Myocyte (in vitro differentiated cells): ENCODE data around the gene NDUFB8. TPM values are rescaled to one million over a fixed set of nuclear protein-coding genes. Genes with fewer than 3 reads are reported as not detected.

ENCODE experiments used
- DNase-seq: peaks from one replicate; pipeline ENCODE4 v3.0.0-alpha.2; 2012; ENCODE audit warnings: low read depth
- total RNA-seq: library from RNA; depleted of rRNA; stranded (reverse); fragments of >200 nt; gene quantifications from 2 replicates; pipeline ENCODE4 v1.2.3, GENCODE V29; 2014

Gene NDUFB8
- total RNA-seq, 1 donor from 2014 or later = 161 TPM

DNA sequence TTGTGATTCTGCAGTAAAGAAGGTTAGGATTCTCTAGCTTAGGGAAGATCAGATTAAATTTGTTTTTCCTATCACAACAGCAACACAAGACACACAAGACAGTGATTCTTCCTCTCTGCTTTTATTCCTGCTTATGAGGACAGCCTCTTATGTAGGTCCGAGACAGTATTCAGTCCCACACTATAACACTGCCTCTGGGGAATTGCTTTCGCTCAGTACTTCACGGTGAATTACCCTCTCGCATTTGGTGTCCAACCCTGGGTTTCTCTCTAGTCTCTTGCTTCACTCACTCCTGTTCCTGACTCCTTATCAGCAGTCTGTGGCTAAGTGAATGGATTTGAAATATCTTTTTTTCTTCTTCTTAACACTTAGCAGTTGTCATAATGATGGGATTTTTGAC lies 7.8 kb upstream of the NDUFB8 start:
- DNase-seq = no peak

DNA sequence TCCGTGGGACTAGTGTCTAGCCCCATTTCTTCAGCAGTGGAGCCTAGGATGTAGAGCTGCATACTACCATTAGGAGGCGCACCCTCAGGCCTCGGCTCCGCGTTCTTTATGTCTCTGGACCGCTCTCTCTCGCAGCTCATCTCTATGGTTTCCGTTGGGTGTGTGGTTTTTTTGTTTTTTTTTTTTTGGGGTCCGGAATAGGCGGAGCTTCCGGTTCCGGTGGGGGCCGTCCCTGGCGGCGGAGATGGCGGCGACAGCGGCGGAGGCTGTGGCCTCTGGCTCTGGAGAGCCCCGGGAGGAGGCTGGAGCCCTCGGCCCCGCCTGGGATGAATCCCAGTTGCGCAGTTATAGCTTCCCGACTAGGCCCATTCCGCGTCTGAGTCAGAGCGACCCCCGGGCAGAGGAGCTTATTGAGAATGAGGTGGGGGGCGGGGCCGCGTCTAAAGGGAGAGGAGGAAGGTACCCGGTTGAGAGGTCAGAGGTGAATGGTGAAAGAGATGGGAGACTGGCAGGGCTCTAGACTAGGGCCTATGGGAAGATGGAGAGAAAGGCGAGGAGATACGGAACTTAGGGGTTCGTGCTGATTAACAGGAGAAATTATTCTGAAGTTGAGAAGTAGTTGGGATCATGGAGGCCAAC lies 6.2 kb upstream of the NDUFB8 start, which contains the start of gene HIF1AN:
Gene HIF1AN, plus strand, starts transcription at position 229 of the 639 bp plus-strand sequence. Its CDS starts 16 bp downstream, at position 245.
- peak; percentile 97 for DNase-seq

DNA sequence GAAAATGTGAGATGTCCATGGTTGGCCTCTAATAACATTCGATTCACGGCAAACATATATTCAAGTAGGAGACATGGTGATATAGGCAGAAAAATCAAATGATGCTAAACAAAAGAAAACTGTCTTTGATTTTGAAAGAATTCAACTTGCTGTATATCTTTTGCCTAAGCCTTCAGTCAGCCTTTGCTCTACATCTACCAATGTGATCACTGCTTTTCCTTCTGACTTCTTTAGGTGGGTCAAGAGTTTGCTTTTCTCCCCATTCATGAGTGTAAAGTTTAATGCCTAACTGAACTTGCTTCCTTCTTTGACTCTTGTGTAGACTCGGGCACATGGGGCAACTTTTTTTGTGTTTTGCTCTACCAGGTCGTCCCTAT lies 5.7 kb upstream of the NDUFB8 start:
- no peak for DNase-seq

DNA sequence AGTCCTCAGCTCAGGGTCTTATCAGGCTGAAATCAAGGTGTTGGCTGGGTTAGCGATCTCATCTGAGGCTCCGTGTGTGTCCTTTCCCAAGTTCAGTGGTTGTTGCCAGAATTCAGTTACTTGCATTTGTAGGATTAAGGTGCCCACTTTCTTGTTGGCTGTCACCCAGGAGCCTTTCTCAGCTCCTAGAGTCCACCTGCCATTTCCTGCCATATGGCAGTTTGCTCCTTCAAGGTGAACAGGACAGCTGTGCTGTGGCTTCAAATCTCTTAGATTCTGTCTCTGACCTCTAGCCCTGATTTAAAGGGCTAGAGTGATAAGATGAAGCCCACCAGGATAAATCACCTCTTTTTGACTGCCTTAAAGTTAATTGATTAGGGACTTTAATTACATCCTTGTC lies 5.1 kb upstream of the NDUFB8 start:
- DNase-seq = no peak

DNA sequence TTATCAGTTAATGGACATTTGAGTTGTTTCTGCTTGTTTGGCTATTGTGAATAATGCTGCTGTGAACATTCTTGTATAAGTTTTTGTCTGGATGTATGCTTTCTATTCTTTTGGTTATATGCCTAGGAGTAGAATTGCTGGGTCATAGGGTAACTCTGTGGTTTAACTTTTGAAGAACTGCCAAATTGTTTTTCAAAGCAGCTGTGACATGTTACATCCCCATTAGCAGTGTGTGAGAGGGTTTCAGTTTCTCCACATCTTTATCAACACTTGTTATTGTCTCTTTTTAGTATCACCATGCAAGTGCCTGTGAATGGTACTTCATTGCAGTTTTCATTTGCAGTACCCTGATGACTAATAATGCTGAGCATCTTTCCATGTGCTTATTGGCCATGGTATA lies 2.1 kb upstream of the NDUFB8 start:
- DNase-seq = no peak

DNA sequence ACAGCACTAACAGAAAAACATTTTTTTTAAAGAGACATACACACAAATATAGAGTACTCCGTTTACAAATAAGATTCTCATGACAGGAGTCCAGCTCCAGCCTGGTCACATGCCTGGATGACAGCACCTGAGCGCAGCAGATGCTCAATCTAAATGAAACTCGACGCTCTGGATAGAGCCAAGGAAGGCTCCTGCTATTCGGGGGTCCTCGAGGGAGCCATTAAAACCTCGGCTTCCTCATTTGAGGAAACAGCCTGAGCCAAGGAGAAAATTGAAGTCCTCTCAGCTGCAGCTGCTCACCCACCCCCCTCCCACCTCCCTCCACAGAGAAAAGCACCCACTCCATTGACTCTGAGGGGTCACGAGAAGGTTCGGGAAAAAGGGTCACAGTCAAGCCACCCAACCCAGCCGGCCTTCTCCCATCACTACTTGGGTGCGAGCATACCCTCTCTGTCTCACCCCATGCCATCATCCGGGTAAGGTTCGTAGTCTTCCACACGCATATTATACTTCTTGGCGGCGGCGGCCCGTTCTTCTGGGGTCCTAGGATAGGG lies 673 bp downstream of the NDUFB8 start:
- peak; percentile 34 for DNase-seq

DNA sequence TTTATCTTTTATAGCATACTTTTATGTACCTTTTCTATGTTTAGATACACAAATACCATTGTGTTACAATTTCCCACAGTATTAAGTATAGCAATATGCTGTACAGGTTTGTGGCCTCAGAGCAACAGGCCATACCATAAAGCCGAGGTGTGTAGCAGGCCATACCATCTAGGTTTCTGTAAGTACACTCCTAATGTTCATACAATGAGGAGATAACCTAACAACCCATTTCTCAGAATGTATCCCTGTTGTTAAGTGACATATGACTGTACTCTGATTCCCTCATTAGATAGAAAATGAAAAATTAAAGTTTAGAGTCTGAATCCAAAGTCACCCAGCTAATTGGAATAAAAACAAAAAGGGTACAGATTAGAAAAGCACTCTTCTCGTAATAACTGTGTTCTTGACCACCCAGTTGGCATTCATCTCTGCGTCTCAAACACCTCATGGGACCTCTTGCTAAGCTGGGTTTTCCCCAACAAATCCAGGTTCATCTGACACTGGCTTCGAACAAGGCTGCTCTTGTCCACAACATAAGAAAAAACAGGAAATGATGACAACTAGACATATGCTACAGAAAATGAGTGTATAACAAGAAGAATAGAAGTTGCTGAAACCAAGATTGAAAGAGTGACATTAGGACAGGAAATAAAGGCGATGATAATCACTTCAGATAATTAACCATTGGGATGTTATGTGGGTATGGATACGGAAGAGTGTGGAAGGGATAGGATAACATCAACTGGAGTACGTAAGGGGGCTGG lies 1.4 kb downstream of the NDUFB8 start:
- DNase-seq = no peak

DNA sequence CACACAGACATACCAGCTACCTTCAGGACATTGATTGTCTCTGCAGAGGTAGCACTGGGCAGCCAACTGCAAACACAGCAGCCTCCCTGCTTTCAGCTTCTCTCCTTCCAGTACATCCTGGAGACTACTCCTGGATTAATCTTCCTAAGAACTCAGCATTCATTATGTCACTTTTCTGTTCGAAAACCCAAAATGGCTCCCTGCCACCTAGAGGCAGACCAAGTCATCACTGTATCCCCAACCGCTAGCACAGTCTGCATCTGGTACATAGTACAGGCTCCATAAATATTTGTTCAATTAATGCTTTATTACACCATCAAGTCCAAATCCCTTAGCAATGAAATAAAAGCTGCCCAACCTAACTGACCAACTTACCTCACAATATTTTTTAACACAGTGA lies 5.0 kb downstream of the NDUFB8 start:
- DNase-seq = no peak

DNA sequence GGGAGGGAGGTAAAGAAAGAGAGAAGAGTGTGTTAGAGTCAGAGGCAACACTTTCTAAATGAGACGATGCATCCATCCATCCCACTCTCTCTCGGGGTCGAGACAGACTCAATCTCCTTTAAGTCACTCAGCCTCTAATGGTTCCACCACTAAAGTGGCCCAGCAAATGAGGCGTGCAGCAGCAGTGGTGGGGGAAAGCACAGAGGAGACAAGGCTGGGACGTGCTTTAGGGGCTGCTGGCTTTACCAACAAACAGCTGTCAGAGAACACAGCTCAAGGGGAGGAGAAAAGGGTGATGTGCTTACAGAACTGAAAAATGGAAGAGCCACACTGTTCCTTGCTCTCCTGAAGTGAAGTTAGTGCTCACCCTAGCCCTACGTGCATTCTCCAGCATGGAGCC lies 5.5 kb downstream of the NDUFB8 start:
- no peak for DNase-seq

DNA sequence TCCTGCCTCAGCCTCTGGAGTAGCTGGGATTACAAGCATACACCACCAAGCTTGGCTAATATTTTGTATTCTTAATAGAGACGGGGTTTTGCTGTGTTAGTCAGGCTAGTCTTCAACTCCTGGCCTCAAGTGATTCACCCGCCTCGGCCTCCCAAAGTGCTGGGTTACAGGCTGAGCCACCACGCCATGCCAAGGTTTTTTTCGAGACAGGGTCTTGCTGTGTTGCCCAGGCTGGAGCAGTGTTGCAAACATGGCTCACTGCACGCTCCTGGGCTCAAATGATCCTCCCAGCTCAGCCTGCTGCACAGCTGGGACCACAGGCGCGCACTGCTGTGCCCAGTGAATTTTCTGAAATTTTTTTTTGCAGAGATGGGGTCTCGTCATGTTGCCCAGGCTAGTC lies 6.7 kb downstream of the NDUFB8 start:
- DNase-seq = no peak

DNA sequence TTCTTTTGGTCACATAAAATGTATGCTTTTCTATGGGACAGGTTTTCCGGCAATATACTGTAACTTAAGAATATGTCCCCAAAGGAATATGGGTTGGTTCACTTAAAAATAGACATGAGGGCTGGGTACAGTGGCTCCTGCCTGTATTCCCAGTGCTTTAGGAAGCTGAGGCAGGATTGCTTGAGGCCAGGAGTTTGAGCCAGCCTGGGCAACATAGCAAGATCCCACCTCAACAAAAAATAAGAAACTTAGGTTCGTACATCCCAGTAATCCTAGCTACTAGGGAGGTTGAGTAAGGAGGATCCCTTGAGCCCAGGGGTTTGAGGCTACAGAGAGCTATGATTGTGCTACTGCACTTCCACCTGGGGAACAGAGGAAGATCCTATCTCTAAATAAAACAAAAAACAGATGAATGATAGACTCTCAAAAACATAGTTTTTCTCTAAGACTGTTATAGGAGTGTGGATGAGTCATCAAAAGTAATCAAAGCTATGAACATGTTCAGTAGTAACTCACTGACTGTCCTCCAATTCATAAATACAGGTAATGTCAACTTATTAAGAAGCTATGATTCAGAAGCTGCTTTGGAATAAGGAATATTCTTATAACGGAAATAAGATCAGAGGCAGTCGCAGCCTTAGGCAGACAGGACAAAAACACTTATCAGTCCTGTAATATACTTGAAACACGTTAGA lies 7.4 kb downstream of the NDUFB8 start:
- DNase-seq = no peak

DNA sequence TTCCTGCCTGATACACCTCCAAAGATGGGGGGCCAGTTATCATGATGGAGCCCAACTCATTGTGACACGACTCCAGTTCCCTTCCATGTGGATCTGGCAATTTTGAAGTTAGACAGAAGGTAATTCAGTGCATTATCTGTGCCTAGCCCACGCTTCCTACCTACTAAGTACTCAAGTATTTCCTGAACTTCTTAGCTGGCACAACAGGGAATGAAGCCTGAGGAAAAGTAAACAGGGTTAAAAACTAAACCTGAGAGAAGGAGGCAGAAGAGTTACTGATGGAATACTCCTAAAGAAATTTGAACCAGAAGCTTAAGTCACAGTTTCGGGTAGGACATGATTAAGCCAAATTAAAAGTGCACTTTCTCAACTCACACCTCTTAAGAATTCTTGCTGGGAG lies 8.9 kb downstream of the NDUFB8 start:
- no peak for DNase-seq

DNA sequence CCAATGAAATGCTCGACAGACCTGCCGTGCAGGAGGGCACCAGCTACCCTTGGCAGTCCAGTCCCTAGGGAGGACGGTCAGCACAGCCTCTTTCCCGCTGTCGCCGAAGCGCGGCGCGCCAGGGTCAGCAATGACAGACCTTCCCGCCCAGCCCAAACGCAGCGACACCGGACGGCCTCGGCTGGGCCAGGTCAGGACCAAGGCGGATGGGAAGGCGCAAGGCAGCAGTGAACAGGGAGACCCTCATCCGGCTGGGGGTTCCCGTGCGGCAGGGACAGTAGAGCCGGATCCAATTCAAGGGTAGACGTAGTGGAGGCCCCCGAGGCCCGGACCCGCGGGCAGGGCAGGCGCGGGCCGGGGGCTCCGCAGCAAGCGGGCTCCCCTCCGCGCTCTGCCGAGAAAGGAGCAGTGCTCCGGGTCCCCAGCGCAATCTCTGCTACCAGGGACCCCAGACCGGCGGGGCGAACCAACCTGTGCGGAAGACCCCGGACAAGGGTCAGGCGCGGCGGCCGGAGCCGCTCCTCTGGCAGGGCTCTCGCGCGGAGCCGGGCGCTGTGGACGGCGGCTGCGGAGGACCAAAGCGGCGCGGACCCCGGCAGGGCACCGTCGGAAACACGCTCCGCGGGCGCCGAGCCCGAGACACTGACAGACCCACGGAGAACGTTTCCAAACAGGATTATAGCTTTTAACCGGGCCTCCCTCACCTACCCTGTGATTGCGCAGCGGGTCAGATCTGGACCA lies 10.2 kb downstream of the NDUFB8 start, which contains the start of gene SEC31B:
Gene SEC31B, minus strand, starts transcription at position 551 of the 741 bp plus-strand sequence. CDS start 2,909 bp downstream, outside the sequence.
- peak; percentile 35 for DNase-seq

DNA sequence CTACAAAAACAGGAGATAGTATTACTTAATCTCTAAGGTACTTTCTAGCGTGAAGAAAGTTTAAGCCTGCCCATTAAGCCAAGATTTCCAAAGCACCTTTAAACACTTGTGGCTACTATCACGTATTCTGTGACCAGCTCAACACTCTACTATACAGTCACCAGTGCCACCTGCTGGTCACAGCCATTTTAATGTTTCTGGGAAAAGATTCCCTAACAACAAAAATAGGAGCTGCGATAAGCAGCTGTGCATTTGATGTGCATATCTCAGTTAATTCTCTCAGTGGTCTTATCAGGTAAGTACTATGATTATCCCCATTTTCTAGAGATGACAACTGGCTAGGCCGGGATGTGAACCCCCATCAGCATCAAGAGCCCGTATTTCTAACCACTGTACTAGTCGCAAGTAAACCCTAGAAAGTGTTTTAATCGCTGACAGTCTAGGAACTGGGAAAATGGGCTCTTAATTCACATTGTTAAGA lies 10.9 kb downstream of the NDUFB8 start:
- DNase-seq = peak; percentile 84

DNA sequence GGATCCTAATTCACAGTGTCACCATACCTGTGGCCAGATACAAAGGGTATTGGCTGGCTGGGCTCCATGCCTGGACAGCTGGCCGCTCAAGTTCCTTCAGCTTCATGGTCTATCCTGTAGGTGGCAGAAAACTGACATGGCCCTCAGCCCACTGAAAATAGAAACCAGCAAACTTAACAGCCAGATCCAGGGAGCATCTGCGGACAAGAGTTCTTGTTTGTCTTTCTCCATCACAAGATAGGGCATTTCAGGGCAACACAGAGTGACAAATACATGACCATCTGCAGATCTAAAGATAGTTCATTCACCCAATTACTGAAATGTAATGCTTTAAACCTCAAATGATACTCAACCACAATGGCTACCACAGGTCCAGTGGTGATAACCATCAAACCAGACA lies 12.8 kb downstream of the NDUFB8 start:
- DNase-seq = peak; percentile 97

DNA sequence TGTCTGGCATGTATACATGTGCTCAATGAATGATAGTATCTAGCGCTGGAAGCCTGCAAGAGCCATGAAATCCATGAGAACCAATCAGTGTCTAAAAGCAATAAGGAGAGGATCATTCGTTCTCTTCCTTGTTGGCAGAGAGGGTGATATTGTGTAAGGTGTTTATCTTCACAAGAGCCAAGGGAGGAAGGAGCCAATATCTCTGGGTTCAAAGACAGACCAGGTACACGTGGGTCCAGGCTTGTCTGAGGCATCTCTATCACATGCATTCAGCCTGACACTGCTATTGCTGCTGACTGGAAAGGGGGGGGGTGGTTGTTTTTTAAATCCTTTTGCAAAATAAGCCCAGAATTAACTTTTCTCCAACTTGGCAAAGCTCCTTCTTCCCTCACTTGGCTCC lies 14.1 kb downstream of the NDUFB8 start:
- DNase-seq = no peak

DNA sequence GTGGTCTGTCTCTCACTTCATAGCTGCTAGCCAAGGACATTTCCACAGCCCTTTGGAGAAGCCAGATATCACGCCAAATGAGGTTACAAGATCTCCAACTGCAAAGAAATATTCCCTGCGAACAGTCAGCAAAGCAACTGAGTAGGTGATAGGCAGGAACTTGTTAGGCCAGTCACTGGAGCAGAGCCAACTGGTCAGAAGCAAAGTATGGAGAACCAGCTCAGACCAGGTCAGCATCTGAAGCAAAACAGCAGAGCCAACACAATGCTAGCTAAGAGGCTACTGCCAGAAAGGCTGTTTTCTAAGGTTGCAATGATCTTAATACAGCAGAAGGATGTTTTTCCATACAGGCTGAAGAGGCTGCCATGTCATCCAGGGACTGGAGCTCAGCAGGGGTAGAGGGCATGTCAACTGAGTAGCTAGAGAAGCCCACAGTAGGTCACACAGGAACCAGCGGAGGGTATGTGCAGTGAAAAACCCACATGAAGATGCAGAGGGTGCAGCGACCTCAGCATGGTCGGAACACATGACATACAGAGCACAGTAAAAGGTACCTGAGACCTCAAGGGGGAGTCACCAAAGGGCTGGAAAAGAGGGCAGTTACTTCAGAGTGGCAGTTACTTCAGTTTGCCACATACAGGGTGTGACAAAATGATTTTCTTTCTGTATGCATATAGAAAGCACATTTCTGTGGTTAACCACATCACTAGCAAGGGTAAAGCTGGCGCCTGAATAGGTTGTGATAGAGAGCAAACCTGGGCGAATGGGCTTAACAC lies 18.9 kb downstream of the NDUFB8 start:
- no peak for DNase-seq

DNA sequence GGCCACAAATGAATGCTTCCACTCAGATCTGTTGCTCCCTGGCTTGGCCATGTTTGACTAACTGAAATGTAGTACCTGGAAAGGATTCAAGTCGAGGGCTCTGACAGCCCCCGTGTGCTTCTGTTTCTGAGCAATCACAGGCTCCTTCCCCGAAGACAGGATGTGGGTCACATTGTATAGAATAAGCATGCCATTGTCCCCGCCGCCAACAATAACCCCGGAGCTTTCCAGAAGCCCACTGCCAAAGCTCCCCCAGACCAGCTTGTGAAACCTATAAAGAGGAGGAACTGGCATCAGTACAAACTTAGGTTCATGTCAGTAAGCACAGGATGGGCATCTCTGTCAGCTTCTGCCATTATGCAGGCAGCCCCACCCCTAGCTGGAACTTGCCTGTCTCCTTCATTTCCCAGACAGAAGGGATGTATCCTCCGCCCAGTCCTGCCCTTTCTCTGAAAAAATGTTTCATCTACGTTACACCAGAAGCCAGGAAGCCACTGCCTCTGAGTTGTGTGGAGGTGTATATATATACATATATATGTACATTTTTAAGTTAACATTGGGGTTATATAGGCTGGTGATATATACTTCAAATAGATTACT lies 20.3 kb downstream of the NDUFB8 start:
- no peak for DNase-seq

DNA sequence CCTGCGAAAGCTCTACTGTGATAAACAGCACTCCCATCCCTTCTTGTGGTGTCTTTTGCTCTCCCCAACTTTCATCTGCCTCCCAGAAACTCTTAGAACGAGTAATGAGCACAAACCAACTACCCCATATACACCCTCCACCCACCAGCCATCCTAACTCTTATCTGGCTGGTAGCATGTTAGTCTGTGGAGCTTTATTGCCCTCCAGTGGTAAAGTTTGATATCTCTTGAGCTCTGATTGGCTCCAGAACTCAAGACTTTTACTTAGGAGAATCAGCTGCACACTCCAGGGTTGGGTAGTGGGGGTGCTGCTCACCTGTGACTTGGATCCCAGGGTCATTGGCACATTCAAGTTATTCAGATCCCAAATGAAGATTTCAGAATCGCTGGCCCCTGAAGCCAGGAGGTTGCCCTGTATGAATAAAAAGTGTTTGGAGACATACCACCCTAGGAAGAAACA lies 20.9 kb downstream of the NDUFB8 start:
- DNase-seq = peak; percentile 57

DNA sequence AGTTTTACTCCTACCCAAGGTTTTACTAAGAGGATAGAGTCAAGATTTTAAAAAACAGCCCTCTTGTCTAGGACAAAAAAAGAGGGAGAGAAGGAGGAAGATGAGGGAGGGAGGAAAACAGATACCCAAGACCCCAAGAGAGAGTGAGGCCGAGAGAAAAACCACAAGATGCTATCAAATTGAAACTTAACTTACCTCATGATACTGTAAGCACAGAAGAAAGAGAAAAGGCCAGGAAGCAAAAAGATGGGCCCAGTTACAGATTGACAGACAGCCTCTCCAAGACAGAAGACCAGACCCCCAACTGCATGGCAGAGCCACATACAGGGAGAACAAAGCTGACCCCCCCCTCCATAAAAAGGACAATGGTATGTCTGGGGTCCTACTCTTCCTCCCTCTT lies 21.4 kb downstream of the NDUFB8 start:
- DNase-seq = no peak
